NOMO-1 treated with DMSO at 0.1 percent for 48 hours (cell line): Measurements from ENCODE around the gene TRIM28.
A peak's percentile ranks its signal among the peaks of the same experiment; 100 is the strongest.
"Not testable (repeated sequence)": the region's sequence is repeated elsewhere in the genome, so short reads cannot be mapped to it uniquely, and the experiment has no call there.

Source experiments
- DNase-seq: peaks from one replicate; lab custom pipeline; 2025; ENCODE audit not compliant: unreplicated experiment; lab: John Stamatoyannopoulos, UW

Gene TRIM28

DNA sequence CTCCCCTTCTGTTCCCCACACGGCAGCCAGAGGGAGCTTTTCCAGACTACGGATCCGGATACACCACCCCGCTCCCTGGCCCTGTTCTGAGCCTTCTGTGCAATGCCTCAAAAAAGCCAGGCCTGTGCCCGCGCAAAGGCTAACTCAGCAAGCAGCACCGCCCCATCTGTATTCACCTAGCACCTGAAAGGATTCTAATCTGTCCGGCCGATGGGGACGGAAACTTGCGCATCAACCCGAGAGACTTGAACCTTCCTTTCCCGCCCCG is 24.8 kb upstream of the TRIM28 start:
- peak; percentile 59 for DNase-seq

DNA sequence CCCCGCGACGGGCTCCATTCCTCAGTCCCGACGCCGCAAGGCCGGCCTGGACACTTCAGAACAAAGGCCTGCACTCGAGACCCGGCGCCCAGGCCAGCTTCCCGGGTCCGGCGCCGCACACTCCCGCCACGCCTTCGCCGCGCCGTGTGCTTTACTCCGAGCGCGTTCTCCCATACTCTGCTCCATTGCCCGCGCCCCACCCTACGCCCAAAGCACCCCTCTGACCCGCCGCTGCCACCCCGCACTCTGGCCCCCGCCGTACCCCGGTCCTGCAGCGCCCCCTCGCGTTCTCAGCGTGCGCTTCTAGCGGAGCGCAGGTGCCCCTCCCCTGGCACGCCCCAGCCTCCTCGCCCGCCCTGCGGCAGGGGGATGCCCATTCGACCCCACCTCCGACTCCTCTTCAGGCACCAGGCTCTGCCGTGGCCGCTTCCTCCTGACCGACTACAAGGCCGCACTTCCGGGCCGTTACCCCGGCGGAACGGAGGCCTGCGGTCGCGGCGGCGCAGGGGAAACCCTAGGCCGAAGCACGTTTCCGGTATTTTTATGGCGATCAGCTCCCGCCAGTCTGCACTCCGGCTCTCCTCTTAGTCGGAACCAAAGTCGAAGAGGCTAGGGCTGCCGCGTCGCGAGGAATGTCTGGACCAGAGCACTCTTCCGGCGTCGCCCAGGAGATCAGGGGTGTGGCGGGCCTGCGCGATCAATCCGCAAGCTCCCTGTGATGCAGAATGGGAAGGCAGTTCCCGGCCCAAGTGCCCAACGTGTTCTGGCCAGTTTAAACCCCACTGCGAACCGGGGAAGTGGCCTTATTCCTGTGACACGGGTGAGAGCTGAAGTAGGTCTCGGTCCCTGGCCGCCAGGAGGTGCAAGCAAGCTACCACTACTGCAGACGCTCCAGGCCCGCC is 24.3 kb upstream of the TRIM28 start, which contains the start of gene ZBTB45:
ZBTB45 (minus strand) TSS at position 456 of the 902 bp plus-strand sequence. CDS start 2,137 bp downstream, outside the sequence.
- DNase-seq: peak; percentile 97

DNA sequence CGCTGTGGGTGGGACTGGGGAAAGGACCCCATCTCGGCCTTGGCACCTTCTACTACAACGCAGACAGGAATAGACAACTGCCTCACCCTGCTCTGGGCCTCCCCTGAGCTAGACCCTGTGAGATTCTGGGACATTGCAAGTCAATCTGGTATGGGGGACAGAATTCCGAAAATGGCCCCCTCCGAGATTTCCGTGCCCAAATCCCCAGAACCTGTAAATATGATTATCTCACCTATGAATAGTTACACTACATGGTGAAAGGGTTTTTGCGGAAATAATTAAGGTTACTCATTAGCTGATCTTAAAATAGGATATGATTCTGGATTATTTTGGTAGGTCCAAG is 23.6 kb upstream of the TRIM28 start:
- DNase-seq: no peak

DNA sequence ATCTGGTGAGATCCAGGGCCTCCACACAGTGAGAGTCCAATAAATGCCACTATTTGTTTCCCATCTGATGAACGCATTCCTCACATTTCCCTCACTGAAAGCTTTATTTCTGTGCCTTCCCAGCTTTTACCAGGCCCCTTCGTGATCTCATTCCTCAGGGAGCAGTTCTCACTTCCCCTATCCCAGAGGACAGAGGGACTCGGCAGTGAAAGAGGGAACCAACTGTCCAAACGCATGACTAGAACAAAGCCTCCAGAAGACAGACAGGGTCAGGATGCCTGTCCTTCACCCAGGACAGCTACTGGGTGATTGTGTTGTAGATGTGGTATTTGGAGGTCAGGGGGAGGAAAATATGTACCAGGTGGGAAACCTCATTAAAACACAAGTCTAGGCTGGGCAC is 22.2 kb upstream of the TRIM28 start:
- DNase-seq: no peak

DNA sequence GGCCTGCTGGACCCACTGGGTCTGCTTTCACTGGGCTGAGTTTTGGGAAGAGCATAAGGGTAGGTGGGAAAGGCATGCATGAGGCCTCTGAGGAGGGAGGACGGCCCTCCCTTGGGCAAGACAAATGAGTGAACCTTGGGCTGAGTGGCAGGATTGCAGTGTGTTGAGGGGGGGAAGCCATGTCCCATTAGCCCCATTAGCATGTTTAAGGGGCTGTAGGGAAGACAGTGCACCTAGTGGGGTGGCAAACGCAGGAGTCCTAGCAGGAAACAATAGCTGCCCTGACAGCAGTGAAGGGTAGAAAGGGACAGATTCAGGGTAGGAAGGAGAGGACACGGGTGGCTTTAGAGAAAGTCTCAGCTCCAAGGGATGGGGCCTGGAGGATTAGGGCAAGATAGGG is 21.2 kb upstream of the TRIM28 start:
- DNase-seq: no peak

DNA sequence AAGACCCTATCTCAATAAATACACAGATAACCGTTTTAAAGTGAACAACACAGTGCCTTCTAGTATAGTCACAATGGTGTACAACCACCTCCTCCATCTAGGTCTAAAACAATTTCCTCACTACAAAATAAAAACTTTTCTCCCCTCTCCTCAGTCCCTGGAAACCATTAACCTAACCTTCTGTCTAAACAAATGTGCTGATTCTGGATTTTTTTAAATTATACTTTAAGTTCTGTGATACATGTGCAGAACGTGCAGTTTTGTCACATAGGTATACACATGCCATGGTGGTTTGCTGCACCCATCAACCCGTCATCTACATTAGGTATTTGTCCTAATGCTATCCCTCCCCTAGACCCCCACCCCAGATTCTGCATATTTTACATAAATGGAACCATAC is 14.5 kb upstream of the TRIM28 start:
- DNase-seq: no peak

DNA sequence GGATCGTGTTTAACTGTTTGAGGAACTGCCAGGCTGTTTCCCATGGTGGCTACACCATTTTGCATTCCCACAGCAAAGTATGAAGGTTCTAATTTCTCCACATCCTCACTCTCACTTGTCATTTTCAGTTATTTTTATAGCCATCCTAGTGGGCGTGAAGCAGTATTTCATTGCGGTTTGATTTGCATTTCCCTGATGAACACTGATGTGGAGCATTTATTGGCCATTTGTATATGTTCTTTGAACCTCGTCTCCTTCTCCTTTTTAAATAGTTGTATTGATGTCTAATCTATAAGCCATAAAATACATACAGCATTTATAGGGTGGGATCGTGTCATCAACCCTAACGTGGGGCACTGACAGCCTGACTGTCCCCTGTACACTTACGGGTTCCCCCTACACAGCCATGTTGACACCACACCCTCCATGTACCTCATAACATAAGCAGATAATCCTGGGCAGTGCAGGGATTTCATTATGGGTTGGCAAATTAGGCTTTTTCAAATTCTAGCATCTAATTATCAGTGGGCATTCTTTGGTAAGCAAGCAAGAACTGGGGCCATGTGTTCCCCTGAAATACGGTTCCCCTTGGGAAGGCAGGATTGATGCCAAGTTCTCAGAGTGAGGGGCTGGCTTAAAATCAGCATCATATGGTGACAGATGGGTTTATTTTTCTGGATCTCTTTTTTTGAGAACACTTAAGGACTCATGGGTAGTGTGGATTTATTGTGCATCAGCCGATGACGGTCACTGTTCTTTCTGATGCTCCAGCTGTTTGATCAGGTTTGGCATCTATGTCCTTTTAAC is 12.6 kb upstream of the TRIM28 start:
- DNase-seq: no peak

DNA sequence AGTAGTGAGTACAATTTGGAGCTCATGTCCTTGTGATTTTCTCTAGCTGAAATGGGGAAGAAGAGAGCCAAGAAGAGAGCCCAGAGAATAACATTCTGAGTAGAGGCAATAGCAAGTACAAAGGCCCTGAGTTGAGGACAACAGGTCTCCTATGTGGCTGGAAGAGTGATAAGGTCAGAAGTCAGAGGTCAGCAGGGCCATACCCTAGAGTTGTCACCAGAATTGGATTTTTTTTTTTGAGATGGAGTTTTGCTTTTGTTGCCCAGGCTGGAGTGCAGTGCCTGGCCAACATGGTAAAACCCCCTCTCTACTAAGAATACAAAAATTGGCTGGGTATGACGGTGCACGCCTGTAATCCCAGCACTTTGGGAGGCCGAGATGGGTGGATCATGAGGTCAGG is 8.0 kb upstream of the TRIM28 start:
- no peak for DNase-seq

DNA sequence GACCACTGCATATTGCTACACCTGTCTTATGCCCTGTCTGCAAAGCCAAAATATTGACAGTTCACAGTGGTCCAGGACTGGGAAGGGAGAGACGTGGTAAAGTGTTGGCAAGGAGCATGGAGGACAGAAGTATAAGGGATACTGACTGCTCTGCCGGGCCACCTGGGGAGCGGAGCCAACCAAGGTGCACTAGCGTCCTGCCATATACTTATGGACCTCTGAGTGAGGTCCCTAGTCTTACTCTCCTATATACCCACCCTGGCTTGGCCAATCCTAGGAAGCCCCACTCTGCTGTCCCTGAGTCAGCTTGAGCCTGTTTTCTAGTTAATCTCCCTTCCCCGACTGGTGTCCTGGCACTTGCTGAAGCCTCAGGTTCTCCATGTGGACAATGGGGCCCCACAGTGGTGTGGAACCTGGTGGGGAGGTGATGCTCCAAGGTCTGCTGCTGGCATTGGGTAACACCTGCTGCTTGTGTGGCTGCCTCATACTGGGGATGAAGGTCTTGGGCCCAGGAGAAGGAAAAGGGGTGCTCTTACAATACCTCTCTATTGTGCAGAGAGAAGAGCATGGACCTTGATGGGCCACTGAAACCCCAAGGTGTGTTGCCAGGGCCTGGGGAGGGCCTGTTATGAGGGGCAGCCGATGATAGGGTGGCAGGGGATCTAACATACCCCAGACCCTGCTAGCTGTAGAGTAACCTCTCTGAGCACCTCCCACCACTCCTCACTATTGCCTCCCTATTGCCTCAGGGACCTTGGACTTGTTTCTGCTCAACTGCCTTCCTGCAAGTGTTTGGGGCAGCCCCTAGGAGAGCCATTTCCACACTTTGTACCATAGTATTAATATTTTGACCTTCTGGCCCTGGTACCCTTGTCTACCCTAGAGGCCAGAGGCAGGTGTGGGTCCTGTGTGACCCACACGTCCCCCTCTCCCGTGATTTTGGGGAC is 6.7 kb upstream of the TRIM28 start:
- DNase-seq: no peak

DNA sequence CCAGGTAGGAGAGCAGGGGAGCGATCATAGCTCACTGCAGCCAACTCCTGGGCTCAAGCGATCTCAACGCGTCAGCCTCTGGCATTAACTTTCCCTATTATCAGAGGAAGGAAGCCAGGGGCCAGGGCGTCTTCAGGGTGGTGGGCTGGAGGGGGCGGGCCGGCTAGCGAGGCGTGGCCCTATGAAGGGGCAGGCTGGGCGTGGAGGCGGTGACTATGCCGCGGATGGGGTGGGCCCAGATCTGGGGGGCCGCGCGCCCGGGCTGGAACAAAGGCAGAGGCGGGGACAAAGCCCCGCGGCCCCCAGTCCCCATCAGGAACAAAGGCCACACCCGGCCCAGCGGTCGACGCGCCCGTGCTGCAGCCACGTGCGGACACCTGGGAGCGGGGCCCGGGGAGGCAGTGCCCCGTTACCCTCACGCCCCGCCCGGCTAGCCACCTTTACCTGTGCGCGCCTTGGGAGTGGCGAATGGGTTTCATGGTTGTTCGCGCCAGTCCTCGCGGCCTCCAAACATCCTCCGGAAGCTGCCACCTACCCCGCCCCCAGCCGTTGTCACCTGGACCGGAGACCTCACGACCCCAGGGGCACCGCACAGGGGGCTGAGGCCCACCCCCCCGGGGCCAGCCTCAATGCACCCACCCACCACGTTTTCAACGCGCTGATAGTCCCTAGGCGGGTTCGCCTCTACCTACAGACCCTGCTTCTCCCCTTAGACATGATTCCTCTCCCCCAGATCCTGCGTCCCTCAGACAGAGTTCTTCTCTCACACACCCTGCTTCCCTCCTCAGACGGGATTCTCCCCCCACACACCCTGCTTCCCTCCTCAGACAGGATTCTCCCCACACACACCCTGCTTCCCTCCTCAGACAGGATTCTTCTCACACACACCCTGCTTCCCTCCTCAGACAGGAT is 5.4 kb upstream of the TRIM28 start:
- DNase-seq: peak; percentile 39

DNA sequence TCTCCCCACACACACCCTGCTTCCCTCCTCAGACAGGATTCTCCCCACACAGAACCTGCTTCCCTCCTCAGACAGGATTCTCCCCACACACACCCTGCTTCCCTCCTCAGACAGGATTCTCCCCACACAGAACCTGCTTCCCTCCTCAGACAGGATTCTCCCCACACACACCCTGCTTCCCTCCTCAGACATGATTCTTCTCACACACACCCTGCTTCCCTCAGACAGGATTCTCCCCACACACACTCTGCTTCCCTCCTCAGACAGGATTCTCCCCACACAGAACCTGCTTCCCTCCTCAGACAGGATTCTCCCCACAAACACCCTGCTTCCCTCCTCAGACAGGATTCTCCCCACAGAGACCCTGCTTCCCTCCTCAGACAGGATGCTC is 4.7 kb upstream of the TRIM28 start:
- not testable (repeated sequence) for DNase-seq

DNA sequence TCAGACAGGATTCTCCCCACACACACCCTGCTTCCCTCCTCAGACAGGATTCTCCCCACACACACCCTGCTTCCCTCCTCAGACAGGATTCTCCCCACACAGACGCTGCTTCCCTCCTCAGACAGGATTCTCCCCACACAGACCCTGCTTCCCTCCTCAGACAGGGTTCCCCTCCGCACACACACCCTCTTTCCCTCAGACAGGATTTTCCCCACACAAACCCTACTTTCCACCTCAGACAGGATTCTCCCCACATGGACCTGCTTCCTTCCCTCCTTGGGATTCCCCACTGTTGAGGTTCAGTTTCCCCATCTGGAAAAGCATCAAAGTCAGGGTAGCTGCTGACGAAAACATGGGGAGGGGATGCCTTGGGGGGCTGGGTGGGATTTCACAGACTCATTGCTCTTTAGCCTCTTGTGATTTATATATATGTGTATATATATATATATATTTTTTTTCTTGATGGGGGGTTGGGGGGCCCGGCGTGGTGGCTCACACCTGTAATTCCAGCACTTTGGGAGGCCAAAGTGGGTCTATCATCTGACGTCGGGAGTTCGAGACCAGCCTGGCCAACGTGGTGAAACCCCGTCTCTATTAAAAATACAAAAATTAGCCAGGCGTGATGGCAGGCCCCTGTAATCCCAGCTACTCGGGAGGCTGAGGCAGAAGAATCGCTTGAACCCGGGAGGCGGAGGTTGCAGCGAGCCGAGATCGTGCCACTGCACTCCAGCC is 1.1 kb upstream of the TRIM28 start:
- not testable (repeated sequence) for DNase-seq

DNA sequence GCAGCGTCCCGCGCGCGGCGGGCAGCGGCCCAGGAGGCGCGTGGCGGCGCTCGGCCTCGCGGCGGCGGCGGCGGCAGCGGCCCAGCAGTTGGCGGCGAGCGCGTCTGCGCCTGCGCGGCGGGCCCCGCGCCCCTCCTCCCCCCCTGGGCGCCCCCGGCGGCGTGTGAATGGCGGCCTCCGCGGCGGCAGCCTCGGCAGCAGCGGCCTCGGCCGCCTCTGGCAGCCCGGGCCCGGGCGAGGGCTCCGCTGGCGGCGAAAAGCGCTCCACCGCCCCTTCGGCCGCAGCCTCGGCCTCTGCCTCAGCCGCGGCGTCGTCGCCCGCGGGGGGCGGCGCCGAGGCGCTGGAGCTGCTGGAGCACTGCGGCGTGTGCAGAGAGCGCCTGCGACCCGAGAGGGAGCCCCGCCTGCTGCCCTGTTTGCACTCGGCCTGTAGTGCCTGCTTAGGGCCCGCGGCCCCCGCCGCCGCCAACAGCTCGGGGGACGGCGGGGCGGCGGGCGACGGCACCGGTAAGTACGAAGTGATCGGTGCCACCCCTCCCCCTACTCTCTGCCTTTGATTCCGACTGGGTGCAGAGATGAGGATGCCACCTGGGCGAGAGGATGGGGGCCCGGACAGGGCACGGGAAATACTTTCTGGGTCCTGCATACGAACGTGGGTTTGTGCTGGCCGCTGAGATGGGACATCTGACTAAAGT is 874 bp downstream of the TRIM28 start:
- no peak for DNase-seq

DNA sequence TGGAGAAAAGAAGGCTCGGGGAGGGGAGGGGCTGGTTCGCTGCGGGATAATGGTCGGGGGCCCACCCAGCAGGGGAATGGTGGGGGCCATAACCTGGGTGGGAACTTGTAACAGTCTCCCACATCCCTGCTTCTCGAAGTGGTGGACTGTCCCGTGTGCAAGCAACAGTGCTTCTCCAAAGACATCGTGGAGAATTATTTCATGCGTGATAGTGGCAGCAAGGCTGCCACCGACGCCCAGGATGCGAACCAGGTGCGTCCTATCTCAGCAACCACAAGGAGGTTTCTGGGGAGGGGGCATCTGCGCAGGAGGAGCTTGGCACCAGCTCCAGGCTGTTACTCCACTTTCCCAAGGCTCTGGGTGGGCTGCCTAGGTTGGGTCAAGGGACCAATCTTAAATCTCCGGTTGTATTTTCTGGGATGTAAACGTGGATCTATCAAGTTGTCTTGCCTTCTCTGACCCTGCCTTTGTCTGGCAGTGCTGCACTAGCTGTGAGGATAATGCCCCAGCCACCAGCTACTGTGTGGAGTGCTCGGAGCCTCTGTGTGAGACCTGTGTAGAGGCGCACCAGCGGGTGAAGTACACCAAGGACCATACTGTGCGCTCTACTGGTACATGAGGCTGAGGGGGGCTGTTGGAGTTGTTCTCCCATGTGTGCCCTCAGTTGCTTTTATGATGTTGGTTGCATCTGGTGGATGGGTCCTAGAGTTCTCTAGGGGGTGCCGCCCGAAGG is 1.6 kb downstream of the TRIM28 start:
- no peak for DNase-seq

DNA sequence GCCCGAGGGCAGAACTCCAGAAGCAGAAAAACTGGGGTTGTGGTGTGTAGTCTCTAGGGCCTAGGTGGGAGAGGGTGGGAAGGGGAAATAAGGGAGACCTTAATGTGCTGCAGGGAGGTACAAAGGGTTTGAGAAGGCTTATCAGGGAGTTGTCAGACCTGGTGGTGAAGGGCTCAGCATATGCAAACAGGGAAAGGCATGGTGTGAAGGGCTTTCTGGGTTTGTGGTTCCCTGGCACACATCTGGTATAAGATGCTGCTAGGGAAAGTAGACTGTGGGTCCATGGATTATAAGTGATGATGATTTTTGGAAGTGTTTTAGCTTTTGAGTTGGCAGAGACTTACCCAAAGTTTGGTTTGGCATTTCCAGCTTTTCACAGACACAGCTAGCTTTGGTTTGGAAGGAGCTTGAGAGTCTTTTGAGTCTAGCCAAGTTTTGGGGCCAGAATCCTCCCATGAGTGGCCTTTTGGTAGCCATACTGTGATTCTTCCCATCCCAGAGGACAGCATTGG is 2.2 kb downstream of the TRIM28 start:
- DNase-seq: no peak

DNA sequence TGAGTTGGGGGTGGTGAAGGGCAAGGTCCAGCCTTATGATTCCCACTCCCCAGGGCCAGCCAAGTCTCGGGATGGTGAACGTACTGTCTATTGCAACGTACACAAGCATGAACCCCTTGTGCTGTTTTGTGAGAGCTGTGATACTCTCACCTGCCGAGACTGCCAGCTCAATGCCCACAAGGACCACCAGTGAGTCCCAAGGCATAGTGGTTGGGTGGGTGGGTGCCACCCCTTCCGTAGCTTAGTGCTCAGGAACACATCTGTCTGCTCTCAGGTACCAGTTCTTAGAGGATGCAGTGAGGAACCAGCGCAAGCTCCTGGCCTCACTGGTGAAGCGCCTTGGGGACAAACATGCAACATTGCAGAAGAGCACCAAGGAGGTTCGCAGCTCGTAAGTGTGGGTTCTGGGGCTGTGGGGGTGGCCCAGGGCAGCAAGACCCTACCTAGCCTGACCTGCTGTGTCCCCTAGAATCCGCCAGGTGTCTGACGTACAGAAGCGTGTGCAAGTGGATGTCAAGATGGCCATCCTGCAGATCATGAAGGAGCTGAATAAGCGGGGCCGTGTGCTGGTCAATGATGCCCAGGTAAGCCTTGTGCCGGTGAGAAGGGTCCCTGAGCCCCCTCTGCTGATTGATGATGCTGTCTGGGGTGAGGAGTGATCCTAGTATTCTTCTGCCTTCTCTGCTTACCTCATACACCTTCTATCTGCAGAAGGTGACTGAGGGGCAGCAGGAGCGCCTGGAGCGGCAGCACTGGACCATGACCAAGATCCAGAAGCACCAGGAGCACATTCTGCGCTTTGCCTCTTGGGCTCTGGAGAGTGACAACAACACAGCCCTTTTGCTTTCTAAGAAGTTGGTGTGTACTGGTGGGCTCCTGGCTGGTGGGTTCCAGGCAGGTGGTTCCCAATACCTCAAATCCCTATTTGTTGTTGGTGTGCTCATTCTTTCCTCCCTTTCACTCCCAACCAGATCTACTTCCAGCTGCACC is 3.8 kb downstream of the TRIM28 start:
- no peak for DNase-seq
